Lung microvascular endothelial cell (primary cell): ENCODE results near the gene ASCL1. TPM values are rescaled to one million over a fixed set of nuclear protein-coding genes. Genes with fewer than 3 reads are reported as not detected.

Experiments
- DNase-seq, 2 donors: peaks; one replicate each; pipeline versions ENCODE4 v3.0.0 to v3.0.0-alpha.2; 2010; ENCODE audit warnings: low read depth in 2 of 2
- total RNA-seq: library from RNA; depleted of rRNA; stranded (reverse); fragments of >200 nt; gene quantifications from 2 replicates; pipeline ENCODE4 v1.2.1, GENCODE V29; 2014

ASCL1 gene
- total RNA-seq, 1 donor from 2014 or later, result not detected

- DNase-seq, result no peak
These were observed 6.4 kb upstream of the ASCL1 start for GRCh38 chr12:102950950-102951619.

- no peak for DNase-seq
These were observed 5.6 kb upstream of the ASCL1 start for GRCh38 chr12:102951841-102952240.

- DNase-seq, result no peak
These were observed 4.3 kb upstream of the ASCL1 start for GRCh38 chr12:102953221-102953620.

GRCh38 chr12:102954134-102954533, 3.3 kb upstream of the ASCL1 start:
- DNase-seq, result no peak

- no peak for DNase-seq
These were observed 1.3 kb upstream of the ASCL1 start for GRCh38 chr12:102955926-102956737.

GRCh38 chr12:102956738-102957327, 641 bp upstream of the ASCL1 start:
- no peak for DNase-seq

- peak; percentile 38 to 55 for DNase-seq
These were observed 777 bp downstream of the ASCL1 start for GRCh38 chr12:102958073-102958829.

- DNase-seq, result no peak
These were observed 1.3 kb downstream of the ASCL1 start for GRCh38 chr12:102958830-102959176.

GRCh38 chr12:102959391-102959790, 1.9 kb downstream of the ASCL1 start:
- no peak for DNase-seq

- DNase-seq, result no peak
These were observed 3.4 kb downstream of the ASCL1 start for GRCh38 chr12:102960766-102961465.

- DNase-seq, result no peak
These were observed 4.0 kb downstream of the ASCL1 start for GRCh38 chr12:102961466-102961855.

GRCh38 chr12:102962532-102962931, 5.1 kb downstream of the ASCL1 start:
- DNase-seq, result no peak

GRCh38 chr12:102962986-102963385, 5.5 kb downstream of the ASCL1 start:
- no peak for DNase-seq

GRCh38 chr12:102963796-102964195, 6.3 kb downstream of the ASCL1 start:
- DNase-seq, result no peak

GRCh38 chr12:102964872-102965271, 7.4 kb downstream of the ASCL1 start:
- no peak for DNase-seq

- no peak for DNase-seq
These were observed 8.0 kb downstream of the ASCL1 start for GRCh38 chr12:102965281-102966155.

- DNase-seq, result no peak
These were observed 8.9 kb downstream of the ASCL1 start for GRCh38 chr12:102966200-102966863.

- no peak for DNase-seq
These were observed 13.3 kb downstream of the ASCL1 start for GRCh38 chr12:102970780-102971179.

- DNase-seq, result no peak
These were observed 13.8 kb downstream of the ASCL1 start for GRCh38 chr12:102971227-102971626.

GRCh38 chr12:102973583-102973982, 16.1 kb downstream of the ASCL1 start:
- no peak for DNase-seq
